ENCODE measurements around the gene CXCR5. TPM values are rescaled to one million over a fixed set of nuclear protein-coding genes. Genes with fewer than 3 reads are reported as not detected.

The CXCR5 gene
- total RNA-seq, 1 experiment from 2014 or later, result not detected

DNA sequence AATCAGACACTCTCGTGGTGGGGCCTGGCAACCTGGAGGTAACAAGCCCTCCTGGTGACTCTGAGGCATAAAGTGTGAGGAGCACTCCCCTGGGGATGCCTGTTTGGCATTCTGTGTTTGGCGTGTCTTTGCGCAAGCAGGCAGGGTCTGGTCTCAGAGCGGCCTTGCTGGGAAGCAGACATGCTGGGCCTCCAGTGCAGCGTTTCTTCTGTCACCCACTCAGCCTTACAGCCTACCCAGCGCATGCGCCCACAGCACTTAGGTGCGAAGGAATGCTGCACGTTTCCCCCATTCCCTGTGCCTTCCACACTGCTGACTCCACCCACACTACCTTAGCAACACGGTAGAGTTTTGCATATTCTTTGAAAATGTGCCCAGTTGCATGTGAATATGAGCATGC, 7.4 kb upstream of the CXCR5 start:
- DNase-seq (ENCODE audit: low read depth), result no peak

DNA sequence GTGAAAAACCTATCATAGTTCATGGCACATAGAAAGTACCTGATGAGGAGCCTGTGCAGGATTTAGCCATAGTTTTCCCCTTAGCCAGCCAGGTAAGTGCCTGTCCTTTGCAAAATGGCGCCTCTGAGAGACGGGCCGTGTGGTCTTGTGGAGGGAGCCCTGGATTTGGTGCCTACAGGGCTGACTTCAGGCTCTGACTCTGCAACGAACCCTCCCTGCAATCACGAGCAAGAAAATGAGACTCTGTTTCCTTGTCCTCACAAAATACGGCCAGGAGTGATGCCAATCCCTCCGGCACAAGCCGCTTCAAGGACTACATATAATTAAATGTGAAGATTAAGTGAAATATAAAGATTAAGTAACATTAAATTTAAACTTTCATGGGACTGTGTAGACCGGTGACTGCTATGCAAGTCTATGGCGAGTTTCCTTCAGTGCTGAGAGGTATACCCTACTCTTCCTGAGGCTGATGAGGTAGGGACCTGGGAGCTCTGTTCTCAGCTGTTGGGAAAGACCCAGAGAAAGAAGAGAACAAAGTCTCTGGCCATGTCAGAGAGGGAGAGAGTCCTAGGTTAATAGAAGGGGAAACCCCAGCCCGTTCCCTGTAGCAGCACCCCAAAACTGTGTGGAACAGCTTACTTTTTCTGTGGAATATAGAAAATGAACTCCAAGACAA, 6.1 kb upstream of the CXCR5 start:
- DNase-seq (ENCODE audit: low read depth), result no peak

DNA sequence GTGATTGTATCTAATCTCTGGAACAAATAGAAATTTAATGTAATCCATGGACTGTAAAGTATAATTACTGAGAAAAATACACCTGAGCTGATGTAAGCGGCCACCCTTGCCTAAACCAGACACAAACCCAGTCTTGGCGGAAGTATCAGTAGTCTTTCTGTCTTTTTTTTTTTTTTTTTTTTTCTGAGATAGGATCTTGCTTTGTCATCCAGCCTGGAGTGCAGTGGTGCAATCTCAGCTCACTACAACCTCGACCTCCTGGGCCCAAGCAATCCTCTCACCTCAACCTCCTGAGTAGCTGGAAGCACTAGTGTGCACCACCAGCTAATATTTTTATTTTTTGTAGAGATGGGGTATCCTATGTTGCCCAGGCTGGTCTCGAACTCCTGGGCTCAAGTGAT, 5.5 kb upstream of the CXCR5 start:
- no peak for DNase-seq (ENCODE audit: low read depth)

DNA sequence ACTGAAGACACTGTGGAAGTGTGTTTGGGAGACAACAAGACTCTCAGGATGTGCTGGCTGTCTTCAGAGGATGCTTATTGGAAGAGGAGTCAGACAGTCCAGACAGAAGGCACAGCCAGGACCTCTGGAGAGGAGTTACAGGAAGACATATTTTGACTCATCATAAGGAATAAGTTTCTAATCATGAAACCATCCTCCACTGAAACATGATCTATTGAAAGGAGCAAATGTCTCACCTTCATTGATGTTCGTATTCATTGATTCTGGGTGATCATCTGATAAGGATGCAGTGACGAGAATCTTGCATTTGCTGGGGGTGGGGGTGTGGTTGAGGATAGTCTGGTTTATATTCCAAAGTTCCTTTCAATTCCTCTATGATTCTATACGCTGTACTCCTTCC, 2.5 kb upstream of the CXCR5 start:
- DNase-seq (ENCODE audit: low read depth), result no peak

DNA sequence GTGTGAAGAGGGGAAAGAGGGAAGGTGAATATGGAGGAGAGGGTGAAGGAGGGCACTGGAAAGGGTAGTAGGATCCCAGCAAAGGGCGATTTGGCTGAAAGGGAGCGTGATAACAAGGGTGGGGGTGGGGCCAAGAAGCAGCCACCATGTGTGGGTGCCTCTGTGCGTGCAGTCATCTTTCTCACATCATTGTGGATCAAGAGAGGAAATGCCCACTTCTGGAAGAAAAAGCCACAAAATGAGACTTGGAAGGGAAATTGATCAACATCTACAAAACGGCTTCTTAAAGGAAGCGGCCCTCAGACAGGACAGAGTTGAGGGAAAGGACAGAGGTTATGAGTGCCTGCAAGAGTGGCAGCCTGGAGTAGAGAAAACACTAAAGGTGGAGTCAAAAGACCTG, 1.2 kb upstream of the CXCR5 start:
- no peak for DNase-seq (ENCODE audit: low read depth)

DNA sequence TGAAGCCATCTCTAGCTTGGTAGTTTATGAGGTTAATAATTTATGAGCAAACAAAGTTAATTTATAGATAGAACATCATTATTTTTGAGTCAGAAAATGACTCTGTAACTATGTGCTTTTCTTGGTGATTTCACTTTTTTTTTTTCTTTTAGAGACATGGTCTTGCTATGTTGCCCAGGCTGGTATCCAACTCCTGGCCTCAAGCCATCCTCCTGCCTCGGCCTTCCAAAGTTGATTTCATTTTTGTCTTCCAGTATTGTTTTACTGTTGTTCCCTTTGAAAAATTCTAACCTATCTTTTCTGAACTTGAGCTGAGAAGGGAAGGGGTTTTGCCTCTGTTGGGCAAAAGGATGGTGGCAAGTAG, 706 bp upstream of the CXCR5 start:
- DNase-seq (ENCODE audit: low read depth), result no peak

DNA sequence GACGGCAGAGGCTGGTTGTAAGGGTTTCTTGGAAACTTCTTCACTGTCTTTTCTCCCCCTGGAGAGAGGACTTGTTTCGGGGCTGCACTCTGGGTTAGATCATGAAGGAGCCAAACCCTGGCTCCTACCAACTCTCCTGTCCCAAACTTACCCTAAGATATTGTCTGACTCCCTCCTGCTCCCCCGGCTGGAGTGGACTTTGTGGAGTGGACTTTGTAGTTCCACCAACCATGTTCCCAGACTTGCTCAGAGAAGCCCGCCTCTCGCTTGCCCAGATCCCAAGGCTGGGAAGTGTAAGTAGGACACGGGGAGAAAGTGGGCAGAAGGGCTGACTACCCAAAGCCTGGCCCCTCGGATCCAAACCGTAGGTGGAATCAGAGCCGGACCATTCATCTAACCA, 1.2 kb downstream of the CXCR5 start:
- no peak for DNase-seq (ENCODE audit: low read depth)

DNA sequence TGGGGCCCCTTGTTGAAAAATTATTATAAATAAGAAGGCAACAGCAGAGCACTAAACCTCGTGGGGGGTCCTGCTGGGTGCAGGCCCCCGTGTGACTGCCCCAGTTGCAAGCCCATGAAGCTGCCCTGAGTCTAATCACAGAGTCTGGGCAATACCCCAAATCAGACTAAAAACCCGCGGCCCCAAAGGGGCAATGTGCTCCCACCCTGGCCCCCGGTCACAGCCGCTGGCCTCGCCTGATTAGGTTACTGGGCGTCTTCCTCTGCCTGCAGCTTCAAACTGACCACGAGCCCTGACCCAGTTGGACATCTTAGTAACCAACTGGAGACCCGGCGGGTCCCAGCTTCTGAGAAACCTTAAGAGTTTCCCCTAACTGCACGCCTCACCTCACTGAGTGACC, 1.6 kb downstream of the CXCR5 start:
- no peak for DNase-seq (ENCODE audit: low read depth)

DNA sequence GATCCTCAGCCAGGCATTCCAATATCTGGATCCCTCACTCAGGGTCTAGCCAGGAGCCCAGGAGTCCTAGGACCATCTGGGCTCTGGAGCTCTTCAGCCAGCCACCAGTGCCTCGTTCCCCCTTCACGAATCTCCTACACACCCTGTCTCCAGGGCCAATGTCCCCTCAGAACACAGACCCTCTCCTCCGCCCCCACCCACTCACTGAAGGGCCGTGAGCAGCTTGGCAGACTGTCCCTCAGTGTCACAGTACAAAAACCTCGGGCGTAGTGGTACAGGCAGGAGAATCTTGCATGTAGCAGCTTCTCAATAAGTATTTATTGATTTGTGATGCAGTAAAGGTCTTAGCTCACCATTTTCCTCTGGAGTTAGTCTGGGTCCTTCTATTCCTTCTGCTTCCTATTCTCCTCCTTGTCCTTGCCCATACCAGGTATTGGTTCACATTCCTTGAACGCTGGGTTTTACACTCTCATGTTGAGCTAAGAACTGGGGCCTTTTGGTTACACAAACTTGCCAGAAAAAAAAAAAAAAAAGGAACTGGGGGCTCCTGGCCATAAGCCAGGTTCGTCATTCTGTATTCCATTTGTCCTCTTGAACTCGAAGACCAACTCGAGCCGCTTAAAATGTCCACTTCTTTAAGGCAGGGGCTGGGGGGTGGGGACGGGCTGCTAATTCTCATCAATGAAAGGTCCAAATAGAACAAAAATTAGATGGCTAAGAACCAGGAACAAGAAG, 2.3 kb downstream of the CXCR5 start:
- no peak for DNase-seq (ENCODE audit: low read depth)

DNA sequence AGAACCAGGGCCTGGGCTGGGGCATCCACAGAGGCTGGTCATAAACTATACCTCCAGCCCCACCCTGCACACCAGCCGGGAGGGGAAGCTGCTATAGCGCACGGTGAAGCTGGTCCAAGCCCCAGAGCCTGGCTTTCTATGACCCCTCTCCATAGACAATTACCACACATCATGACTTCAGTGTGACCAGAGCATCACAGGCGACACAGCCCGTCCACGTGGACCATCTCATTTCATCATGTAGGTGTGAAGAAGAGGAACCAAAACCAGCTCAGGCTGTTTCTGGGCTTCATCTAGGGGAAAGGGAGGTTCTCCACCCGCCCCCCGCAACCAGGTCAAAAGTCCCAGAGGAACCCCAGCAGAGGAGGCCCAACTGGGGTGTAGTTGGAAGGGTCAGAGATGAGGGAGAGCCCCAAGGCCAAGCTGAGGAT, 3.0 kb downstream of the CXCR5 start:
- DNase-seq (ENCODE audit: low read depth), result no peak

DNA sequence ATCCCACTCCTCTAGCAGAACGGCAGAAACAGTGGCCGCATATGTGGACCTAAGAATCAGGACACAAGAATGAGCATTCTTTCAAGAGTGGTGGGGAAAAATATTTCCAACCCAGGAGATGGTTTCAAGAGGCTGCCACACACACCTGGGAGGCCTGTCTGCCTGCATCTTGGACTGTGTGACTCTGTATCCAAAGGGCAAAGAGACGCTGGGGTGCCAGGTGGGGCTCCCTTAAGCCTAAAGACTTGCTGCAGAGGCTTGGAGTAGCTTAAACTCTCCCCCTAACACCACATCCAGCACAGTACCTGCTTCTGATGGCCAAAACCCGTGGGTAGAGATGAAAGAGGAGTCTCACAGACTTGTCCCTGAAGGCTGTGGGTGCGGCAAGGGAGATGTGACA, 3.5 kb downstream of the CXCR5 start:
- no peak for DNase-seq (ENCODE audit: low read depth)

DNA sequence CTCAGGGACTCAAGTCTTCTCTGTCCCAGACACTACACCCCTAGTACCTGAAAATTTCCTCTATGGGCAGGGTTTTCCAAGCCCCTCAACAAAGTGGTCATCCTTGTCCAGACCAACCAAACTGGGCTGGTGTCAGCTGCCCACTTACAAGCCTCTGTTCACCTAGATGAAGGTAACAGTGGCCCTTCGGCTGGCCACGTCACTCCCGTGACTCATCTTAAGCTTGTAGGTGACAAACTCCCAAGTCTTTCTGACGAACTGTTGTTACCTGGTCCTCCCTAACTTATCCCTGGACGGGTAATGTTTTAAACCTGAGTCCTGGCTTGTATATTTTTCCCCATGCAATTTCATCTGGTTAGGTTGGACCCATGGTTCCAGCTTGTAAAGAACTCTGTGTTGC, 4.7 kb downstream of the CXCR5 start:
- DNase-seq (ENCODE audit: low read depth), result no peak

DNA sequence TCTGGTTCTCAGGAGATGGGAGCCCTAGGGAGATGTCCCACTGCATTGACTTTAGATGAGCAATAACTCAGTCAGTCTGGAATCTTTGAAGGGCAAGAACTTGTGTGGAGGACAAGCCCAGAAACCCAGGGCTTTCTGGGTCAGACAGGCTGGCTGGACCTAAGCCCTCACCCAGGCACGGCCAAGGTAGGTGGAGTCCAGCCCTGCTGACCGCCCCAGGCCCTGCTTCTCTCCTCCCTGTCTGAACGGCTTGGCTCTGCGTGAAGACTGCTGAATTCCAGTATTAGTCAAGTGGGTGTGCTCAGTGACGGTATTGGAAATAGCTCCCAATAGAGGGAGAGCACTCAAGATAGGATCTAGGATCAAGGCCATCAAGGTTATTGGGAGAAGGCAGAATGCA, 6.1 kb downstream of the CXCR5 start:
- DNase-seq (ENCODE audit: low read depth), result no peak

DNA sequence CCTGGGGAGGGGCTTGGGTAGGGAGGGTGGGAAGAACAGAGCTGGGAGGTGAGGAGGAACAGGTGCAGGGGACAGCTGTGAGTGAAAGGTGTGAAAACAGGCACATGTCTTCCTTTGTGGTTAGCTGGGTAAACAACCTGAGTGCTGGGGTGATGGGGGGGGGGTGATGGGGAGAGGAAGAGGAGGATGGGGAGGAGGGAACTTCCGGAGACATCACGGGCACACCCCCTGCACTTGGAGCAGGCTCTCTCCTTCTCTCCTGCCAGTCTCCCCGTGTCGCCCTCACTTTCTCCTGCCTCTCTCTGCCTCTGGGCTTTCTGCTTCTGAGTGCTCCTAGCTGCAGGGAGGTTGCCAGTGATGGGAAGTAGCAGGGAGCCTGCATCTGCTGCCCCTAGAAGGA, 8.8 kb downstream of the CXCR5 start:
- DNase-seq (ENCODE audit: low read depth), result no peak

DNA sequence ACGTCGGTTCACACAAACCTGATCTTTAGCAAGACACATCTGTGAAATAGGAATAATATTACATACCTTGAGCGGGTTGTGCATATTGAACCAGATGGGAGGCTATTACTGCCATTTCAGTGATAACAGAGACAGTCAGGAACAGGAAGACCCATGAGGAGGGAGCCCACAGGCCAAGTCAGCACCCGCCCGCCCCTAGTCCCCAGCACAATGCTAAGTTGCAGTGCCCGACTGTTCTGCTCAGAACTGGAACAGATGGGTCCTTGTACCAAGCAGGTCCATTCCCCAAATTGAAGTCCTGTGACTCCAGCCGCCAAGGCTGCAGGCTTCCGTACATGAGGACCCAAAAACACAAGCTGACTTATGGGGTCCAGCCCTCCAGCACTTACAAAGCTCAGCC, 9.3 kb downstream of the CXCR5 start:
- DNase-seq (ENCODE audit: low read depth), result no peak

DNA sequence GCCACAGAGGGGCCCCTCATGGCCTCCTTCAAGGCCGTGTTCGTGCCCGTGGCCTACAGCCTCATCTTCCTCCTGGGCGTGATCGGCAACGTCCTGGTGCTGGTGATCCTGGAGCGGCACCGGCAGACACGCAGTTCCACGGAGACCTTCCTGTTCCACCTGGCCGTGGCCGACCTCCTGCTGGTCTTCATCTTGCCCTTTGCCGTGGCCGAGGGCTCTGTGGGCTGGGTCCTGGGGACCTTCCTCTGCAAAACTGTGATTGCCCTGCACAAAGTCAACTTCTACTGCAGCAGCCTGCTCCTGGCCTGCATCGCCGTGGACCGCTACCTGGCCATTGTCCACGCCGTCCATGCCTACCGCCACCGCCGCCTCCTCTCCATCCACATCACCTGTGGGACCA, 10.0 kb downstream of the CXCR5 start:
- no peak for DNase-seq (ENCODE audit: low read depth)

DNA sequence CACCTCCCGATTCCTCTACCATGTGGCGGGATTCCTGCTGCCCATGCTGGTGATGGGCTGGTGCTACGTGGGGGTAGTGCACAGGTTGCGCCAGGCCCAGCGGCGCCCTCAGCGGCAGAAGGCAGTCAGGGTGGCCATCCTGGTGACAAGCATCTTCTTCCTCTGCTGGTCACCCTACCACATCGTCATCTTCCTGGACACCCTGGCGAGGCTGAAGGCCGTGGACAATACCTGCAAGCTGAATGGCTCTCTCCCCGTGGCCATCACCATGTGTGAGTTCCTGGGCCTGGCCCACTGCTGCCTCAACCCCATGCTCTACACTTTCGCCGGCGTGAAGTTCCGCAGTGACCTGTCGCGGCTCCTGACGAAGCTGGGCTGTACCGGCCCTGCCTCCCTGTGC, 10.5 kb downstream of the CXCR5 start:
- no peak for DNase-seq (ENCODE audit: low read depth)

DNA sequence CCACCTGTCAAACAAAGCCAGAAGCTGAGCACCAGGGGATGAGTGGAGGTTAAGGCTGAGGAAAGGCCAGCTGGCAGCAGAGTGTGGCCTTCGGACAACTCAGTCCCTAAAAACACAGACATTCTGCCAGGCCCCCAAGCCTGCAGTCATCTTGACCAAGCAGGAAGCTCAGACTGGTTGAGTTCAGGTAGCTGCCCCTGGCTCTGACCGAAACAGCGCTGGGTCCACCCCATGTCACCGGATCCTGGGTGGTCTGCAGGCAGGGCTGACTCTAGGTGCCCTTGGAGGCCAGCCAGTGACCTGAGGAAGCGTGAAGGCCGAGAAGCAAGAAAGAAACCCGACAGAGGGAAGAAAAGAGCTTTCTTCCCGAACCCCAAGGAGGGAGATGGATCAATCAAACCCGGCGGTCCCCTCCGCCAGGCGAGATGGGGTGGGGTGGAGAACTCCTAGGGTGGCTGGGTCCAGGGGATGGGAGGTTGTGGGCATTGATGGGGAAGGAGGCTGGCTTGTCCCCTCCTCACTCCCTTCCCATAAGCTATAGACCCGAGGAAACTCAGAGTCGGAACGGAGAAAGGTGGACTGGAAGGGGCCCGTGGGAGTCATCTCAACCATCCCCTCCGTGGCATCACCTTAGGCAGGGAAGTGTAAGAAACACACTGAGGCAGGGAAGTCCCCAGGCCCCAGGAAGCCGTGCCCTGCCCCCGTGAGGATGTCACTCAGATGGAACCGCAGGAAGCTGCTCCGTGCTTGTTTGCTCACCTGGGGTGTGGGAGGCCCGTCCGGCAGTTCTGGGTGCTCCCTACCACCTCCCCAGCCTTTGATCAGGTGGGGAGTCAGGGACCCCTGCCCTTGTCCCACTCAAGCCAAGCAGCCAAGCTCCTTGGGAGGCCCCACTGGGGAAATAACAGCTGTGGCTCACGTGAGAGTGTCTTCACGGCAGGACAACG, 11.7 kb downstream of the CXCR5 start:
- DNase-seq (ENCODE audit: low read depth), result no peak

DNA sequence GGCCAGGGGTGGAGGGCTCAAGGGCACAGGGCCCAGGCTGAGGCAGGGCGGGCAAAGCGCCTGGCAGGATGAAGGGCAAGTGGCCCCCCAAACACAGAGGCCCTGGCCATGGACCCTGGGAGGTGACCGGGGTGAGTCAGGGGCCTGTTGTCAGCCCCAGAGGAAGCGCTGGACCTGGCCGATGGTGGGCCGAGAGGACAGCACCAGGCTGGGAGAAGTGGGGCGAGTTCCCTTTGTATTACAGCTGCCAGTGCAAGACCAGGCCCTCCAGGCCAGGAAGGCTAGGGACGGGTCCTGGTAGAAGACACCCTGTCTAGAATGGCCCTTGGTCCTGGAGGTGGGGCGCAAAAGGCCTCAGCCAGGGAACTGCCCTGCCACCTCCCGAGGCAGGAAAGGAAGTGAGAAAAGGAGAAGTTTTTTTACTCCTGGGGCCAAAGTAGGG, 12.8 kb downstream of the CXCR5 start:
- DNase-seq (ENCODE audit: low read depth), result no peak

DNA sequence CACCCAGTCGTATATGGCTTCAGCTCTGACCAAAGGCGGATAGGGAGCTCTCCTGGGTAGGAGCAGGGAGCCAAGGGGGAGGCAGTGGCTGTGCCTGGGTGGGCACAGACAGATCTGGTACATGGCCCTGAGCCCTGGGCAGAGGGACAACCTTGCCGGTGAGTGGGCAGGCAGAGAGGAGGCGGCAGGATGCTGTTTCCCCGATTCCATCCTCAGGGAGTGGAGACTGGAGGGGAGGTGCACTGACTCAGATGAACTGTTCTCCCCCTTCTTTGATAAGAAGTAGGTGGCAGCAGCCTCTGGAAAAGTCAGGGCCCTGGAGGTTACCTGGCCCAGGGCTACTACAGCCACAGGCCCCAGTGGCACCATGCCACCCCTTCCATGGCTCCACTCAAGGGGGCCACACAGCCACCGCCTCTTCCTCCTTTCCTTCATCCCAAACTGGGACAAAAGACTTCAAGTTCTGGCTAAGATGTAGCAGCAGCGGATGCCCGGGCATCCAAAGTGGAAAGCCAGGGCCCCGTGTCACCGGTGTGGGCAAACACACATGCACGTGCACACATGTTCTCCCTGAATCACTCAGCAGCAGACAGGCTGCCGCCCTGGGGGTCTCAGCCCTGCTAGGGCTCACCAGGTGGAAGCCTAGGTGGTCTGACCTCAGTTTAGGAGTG, 13.4 kb downstream of the CXCR5 start:
- DNase-seq (ENCODE audit: low read depth), result no peak

DNA sequence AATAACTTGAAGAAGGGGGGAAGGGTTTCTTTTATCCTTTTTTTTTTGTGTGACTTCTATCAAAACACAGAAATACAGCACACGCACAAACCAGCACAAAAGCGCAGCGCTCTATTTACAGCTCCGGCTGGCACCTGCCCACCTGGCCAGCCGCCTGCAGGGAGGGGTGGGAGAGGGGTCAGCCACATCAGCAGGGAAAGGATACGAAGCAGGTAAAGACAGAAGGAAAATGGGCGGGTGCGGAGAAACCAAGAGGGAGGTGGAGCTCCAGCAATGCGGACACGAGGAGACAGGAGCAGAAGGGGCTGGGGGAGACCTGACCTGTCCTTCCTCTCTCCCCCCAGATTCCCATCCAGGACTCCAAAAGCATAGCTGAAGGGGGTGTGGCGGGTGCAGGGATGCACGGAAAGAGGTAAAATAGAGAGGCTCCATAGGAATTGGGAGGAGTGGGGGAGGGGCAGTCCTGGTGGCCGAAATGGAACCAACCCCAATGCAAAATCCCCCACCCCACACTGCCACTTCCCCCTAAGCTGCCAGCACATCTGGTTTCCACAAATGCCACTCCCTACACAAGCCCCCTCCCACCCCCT, 14.1 kb downstream of the CXCR5 start:
- DNase-seq (ENCODE audit: low read depth), result no peak

Data from Daoy (cell line).